ENCODE results near the gene ACSL1.

Gene ACSL1

DNA sequence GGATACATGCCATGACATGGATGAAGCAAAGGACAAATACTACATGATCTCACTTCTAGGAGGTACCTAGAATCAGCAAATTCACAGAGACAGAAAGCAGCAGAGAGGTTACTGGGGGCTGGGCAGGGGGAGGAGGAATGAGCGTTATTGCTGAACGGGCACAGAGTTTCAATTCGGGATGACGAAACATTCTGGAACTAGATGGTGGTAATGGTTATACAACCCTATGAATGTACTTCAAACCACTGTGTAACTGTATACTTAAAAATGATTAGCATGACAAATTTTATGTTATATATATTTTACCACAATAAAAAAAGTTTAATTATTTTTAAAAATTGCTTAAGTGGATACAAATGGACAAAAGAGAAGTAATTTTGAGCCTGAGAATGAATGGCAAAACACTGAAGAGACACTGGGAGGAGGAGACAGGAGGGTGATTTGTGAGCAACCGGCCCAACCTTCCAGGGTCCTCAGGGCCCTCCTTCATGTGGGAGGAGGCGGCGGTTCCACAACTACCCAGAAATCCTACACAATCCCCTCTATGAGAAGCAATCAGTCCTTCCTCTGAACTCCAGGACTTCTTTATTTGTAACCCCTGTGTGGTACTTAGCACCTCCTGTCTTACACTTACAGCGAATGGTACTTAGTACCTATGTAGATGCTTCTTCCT is 14.1 kb downstream of the ACSL1 start:
- DNase-seq (ENCODE audit: low spot score) = no peak

GRCh38 chr4:184810720-184811119 is 15.0 kb downstream of the ACSL1 start:
- DNase-seq (ENCODE audit: low spot score) = no peak

DNA sequence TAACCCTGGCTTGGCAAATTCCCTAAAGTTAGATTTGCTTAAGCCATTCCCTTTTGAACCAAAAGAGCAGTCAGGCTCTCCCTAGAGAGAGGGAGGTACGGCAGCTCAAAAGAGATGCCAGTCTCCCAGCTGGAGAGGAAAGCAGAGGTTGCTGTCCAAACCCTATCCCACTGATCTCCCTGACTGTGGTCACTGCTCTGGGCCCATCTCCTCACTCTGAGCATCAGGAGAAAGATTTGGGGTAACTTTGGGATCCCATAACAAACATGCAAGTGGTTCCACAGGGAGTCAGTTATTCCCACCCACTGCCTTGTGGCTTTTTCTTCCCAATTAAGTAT is 17.1 kb downstream of the ACSL1 start:
- DNase-seq (ENCODE audit: low spot score) = no peak

GRCh38 chr4:184807797-184808712 is 17.7 kb downstream of the ACSL1 start:
- no peak for DNase-seq (ENCODE audit: low spot score)

- DNase-seq (ENCODE audit: low spot score) = no peak
These were observed 18.5 kb downstream of the ACSL1 start for GRCh38 chr4:184807256-184807655.

DNA sequence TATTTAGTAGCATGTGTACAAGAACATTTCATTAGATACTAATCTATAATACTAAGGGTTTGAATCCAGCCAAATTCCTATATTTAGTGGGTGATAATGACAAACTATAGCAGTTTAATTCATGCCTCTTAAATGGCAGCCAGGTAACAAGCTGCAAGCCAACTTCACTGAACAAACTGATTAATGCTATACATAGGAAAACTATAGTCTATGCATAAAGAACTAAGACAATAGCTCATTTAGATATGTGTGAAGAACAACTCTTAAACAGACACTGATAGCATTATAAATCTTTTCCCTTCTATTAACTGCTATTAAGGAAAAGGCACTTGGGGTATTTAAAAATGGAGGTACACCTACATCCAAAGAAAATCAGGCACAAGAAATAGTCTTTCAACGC is 19.1 kb downstream of the ACSL1 start:
- DNase-seq (ENCODE audit: low spot score) = no peak

GRCh38 chr4:184806229-184806550 is 19.6 kb downstream of the ACSL1 start:
- DNase-seq (ENCODE audit: low spot score) = no peak

DNA sequence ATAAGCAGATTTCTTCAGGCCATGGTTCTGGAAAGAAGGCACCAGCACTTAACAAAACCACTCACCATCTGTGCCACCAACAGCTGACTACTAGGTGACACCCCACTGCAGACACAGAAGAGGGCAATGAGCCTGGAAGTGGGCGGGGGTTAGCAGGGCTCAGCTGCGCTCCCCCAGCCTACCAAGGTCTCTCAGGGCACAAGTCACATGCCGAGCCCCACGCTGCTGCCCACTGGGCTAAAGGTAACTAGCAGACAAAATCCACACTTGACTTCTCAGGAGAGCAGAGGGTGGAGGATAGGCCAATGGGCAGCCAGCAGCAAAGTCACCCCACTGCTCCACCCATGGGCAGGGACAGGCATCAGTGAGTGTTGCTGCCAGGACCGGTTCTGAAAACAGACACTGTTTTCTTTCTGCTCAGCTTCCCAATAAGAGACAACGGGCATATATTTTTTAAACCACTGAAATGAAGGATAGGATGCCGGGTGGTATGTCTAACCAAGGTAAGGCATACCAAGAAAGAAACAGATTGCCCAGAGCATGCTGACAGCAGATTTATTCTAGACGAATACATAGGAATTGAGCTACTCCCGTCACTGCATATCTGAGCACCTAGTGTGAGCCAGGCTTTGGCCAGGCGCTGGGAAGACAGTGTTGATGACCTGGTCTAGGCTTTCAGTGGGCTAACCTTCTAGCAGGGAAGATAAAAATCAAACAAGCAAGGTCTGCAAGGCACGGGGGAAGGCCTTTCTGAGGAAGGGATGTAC is 20.1 kb downstream of the ACSL1 start:
- DNase-seq (ENCODE audit: low spot score) = peak; percentile 36

DNA sequence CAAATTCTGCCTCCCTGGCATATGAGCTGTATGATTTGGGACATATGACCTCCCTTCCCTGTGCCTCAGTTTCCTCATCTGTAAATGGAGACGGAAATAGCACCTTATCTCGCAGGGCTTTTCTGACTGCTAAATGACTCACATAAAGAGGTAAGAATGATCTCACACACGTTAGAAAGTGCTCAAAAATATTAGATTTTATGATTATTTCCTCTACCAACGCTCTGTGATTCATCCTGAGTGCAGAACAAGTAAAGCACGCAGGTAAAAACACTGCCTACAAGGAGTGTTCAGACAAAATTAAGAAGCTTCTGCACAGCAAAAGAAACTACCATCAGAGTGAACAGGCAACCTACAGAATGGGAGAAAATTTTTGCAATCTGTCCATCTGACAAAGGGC is 21.1 kb downstream of the ACSL1 start:
- no peak for DNase-seq (ENCODE audit: low spot score)

GRCh38 chr4:184803874-184804273 is 21.9 kb downstream of the ACSL1 start:
- no peak for DNase-seq (ENCODE audit: low spot score)

DNA sequence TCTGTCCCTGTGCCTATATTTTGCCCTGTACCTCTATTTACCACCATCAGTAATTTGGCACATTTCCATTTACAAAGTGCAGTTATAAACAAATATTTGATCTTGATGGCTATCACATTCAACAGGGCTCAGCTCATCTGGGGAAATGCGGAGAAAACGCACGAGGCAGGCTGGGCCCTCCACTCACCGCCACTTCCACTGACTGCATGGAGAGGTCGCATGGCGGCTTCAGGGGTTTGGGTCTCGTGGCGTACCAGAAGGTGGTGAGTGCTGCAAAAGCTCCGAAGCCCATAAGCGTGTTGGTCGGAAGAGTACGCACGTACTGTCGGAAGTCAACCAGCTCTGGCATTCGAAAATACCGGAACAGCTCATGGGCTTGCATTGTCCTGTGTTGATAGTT is 22.6 kb downstream of the ACSL1 start:
- DNase-seq (ENCODE audit: low spot score) = no peak

DNA sequence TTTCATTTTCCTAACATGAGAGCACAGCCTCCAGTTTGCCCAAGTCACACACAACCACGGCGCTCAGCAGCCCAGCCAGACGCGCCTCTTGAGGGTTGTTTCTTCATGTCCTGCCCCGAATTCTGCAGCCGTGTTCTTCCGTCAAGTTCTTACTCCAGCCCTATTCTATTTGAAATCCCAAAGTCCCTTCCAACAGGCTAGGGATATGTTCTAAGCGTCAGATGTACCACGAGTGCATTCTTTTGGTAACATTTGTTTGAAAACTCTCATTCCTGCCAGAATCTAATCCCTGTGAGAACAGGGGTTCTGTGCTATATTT is 23.1 kb downstream of the ACSL1 start:
- DNase-seq (ENCODE audit: low spot score) = peak; percentile 44

DNA sequence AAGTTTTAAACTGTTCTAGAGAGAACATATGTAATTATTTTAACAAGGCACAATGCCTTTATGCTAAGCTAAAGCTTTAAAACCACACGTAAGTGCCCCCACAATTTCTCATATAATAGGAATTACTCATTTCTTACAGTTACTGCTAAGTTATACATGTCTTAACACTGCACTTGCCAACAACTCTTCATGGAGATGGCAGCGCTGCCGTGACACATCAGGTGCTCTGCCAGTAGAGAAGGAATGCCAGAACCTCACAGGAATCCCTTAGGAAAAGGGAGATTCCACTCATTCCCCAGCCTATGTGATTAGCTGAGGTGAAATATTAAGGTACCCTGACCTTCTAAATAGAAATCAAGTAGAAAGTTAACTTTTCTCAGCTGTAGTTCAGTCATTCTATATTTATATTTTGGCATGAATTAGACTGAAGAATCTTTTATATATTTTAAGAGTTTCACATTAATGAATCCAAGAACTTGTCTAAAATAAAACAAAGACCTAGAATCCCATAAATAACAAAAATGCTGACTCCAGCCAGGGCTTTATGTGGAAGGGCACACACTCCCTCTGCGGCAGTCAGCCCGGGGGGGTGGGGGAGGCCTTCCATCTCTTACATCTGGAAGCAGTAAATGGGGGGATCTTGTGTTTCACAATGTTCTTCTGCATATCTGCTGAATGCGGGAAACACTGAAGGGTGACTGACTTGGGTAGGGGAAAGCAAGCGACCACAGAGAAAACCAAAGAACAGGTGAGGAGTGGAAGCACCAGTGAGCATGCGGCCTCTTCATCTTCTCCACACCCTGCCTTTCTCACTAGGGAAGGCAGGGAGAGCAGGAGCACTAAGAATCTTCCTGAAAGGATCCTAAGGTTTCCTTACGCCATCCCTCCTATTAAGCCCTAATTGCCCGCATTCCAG is 23.7 kb downstream of the ACSL1 start:
- peak; percentile 36 for DNase-seq (ENCODE audit: low spot score)

DNA sequence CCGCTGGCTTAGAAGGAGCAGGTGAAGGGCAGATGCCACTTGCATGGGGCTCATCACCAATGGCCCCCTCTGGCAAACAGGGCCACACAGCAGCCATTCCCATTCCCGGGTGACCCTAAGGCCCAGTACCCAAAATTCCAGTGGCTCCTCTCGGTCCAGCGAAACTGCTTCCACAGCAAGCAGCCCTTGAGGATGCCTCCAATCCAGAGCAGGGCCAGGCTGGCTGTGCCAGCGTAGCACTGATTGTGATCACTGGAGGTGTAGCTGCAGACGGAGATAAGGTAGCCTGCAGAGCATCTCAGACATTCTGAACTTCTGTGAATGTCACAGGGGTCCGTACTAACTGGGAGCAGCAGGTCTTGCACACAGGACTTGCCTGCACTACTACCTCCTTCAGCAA is 27.3 kb downstream of the ACSL1 start:
- DNase-seq (ENCODE audit: low spot score) = no peak

DNA sequence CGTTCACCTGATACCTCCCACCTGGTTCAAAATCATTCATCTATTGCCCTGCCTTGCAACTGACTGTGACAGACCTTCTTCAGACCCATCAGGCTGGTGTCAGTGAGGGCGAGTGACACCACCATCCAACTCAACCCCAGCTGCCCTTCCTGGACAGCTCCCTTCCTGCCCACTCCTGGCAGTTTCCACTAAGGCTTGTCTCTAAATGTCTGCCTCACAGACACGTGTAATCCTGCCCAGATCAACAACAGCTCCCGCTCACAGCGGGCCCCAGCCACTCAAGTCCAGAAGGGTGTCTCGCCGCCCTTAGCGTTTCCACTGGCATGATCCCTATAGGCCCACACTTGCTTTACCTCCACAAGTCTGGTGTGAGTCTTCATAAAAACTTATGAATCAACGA is 28.9 kb downstream of the ACSL1 start:
- no peak for DNase-seq (ENCODE audit: low spot score)

- DNase-seq (ENCODE audit: low spot score) = no peak
These were observed 30.4 kb downstream of the ACSL1 start for GRCh38 chr4:184795214-184795844.

- DNase-seq (ENCODE audit: low spot score) = no peak
These were observed 31.3 kb downstream of the ACSL1 start for GRCh38 chr4:184794470-184794869.

- DNase-seq (ENCODE audit: low spot score) = no peak
These were observed 31.9 kb downstream of the ACSL1 start for GRCh38 chr4:184793735-184794355.

- peak; percentile 61 for DNase-seq (ENCODE audit: low spot score)
These were observed 32.7 kb downstream of the ACSL1 start for GRCh38 chr4:184792950-184793555.

DNA sequence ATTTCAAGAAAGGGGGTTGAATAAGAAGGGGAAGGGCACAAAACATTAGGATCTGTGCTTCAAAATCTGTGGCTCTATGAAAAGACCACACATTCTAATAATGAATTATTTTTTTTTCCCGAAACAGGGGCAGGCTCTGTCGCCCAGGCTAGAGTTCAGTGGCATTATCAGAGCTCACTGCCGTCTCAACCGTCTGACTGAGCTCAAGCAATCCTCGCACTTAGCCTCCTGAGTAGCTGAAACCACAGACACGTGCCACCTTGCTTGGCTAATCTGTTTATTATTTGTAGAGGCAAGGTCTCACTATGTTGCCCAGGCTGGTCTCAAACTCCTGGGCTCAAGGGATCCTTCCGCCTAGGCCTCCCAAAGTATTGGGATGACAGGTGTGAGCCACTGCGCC is 33.4 kb downstream of the ACSL1 start:
- DNase-seq (ENCODE audit: low spot score) = no peak

DNA sequence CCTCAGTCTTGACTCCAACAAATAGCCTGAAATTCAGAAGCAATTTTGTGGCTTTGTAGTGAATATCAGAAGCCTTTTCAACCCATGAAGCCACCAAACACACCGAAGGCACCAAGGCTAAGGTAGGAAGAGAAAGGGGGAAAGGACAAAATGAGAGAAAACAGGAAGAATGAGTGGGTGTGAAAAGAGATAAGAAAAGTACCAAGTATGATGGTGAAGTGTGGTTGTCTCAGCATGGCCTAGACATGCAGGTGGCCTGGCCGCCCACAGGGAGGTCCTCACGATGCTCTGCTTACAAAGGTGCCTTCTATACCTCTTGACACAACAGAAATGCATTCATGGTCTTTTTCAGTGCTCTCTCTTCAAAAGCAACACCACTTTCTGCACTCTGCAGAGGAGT is 34.9 kb downstream of the ACSL1 start:
- DNase-seq (ENCODE audit: low spot score) = no peak

Measured in AG20443 (cell line).